Keratinocyte (primary cell): ENCODE measurements around the gene RNF19B. TPM values are rescaled to one million over a fixed set of nuclear protein-coding genes. Genes with fewer than 3 reads are reported as not detected.

ENCODE experiments used
- DNase-seq: peaks from one replicate; pipeline ENCODE4 v3.0.0-alpha.2; 2011; ENCODE audit warnings: low read depth, missing footprints, low spot score
- FAIRE-seq: peaks from 2 replicates; lab custom pipeline; 2011; peaks lifted over from hg19 to GRCh38; lab: Jason Lieb, UNC
- H2AFZ ChIP-seq: 2 replicates; pipeline ENCODE4 v1.6.0; 2012; ENCODE audit warnings: low read length, control low read depth, inconsistent platforms; ENCODE audit not compliant: control insufficient read depth
- H3K27ac ChIP-seq: 2 replicates; pipeline ENCODE4 v1.5.1; 2011; ENCODE audit warnings: low read length; ENCODE audit not compliant: control insufficient read depth, insufficient read depth
- H3K27me3 ChIP-seq: 3 replicates; pipeline ENCODE4 v1.6.0; 2011; ENCODE audit warnings: low read length; ENCODE audit not compliant: control insufficient read depth, insufficient read depth; ENCODE audit errors: extremely low read depth
- H3K36me3 ChIP-seq, 2 experiments: 2 replicates in 1 of 2; 3 replicates in 1 of 2; pipeline ENCODE4 v1.5.1; 2011; ENCODE audit warnings: low read length in 2 of 2, mild to moderate bottlenecking in 1 of 2; ENCODE audit not compliant: control insufficient read depth in 2 of 2, insufficient read depth in 2 of 2; ENCODE audit errors: extremely low read depth in 1 of 2
- H3K4me1 ChIP-seq: 3 replicates; pipeline ENCODE4 v1.5.1; 2011; ENCODE audit warnings: low read length; ENCODE audit not compliant: control insufficient read depth, insufficient read depth; ENCODE audit errors: extremely low read depth
- H3K4me2 ChIP-seq: 3 replicates; pipeline ENCODE4 v1.6.0; 2011; ENCODE audit warnings: low read depth, low read length; ENCODE audit not compliant: control insufficient read depth, insufficient read depth; ENCODE audit errors: extremely low read depth
- H3K4me3 ChIP-seq, 3 experiments: fragments of 200-600 bp in 1 of 3; sonication (generic) in 1 of 3; 2 replicates in 2 of 3; 3 replicates in 1 of 3; pipeline ENCODE4 v1.5.1; 2011 to 2016; ENCODE audit warnings: low read length in 3 of 3, mild to moderate bottlenecking in 3 of 3, control low read depth in 2 of 3, inconsistent platforms in 1 of 3, low read depth in 1 of 3, mixed read lengths in 1 of 3, mixed run types in 1 of 3, moderate library complexity in 1 of 3; ENCODE audit not compliant: control insufficient read depth in 2 of 3, insufficient read depth in 2 of 3; ENCODE audit errors: extremely low read depth in 1 of 3
- H3K79me2 ChIP-seq: 2 replicates; pipeline ENCODE4 v1.6.0; 2012; ENCODE audit warnings: low read length; ENCODE audit not compliant: control insufficient read depth, insufficient read depth
- H3K9ac ChIP-seq: 3 replicates; pipeline ENCODE4 v1.6.0; 2011; ENCODE audit warnings: low read length; ENCODE audit not compliant: control insufficient read depth, insufficient read depth; ENCODE audit errors: extremely low read depth
- H3K9me1 ChIP-seq: 3 replicates; pipeline ENCODE4 v1.6.0; 2011; ENCODE audit warnings: low read length; ENCODE audit not compliant: control insufficient read depth, insufficient read depth; ENCODE audit errors: extremely low read depth
- H3K9me3 ChIP-seq: 2 replicates; pipeline ENCODE4 v1.5.1; 2012; ENCODE audit warnings: low read depth, low read length; ENCODE audit not compliant: control insufficient read depth
- H4K20me1 ChIP-seq: 3 replicates; pipeline ENCODE4 v1.6.0; 2011; ENCODE audit warnings: low read length; ENCODE audit not compliant: control insufficient read depth, insufficient read depth; ENCODE audit errors: extremely low read depth
- CTCF ChIP-seq, 3 experiments: IDR thresholded peaks in 1 of 3; conservative IDR thresholded peaks in 1 of 3; optimal IDR thresholded peaks in 1 of 3; 2 replicates in 2 of 3; 3 replicates in 1 of 3; pipeline versions ENCODE3 to v1.5.1; 2011; ENCODE audit warnings: low read length in 3 of 3, mild to moderate bottlenecking in 3 of 3, moderate library complexity in 2 of 3, control low read depth in 1 of 3, inconsistent platforms in 1 of 3; ENCODE audit not compliant: insufficient read depth in 2 of 3; ENCODE audit errors: extremely low read depth in 1 of 3
- EZH2 ChIP-seq: IDR thresholded peaks from one replicate; pipeline ENCODE4 v1.6.1; 2012; ENCODE audit warnings: inconsistent platforms, mild to moderate bottlenecking, low read length, moderate library complexity
- dilution Hi-C: fragments of 300-500 bp; cut with MboI; formaldehyde crosslinking; loops from one replicate; pipeline ENCODE4 v1.7.0; 2020; ENCODE audit warnings: low sequenced_read_pairs; ENCODE audit not compliant: extremely low pct_ligation_motif_present
- polyA plus RNA-seq, 5 experiments: library from polyadenylated mRNA; depleted of rRNA in 3 of 5; stranded (reverse) in 3 of 5; stranded (forward) in 1 of 5; unstranded in 1 of 5; fragments of >200 nt; gene quantifications; 1 replicate in 1 of 5; 2 replicates in 3 of 5; 3 replicates in 1 of 5; pipeline versions ENCODE4 v1.2.1 to v1.2.3, GENCODE V29; 2011 to 2012; ENCODE audit warnings: missing spikeins in 2 of 5, low read depth in 1 of 5, low replicate concordance in 1 of 5

The RNF19B gene
- polyA plus RNA-seq, 1 donor (not counting 4 experiments of a cell fraction or from before 2014, with no cell fraction given), result 33.5 TPM

GRCh38 chr1:32900956-32901822, 63.4 kb downstream of the RNF19B start, which contains the start of gene TMEM54:
Gene TMEM54, minus strand, starts transcription at chr1:32901389. Its CDS starts 151 bp downstream, at chr1:32901238.
- dilution Hi-C loops, result no loop called here
- peak within 1 kb of the TSS; percentile 56 for H3K27ac ChIP-seq
- no peak for FAIRE-seq

GRCh38 chr1:32900371-32900955, 64.1 kb downstream of the RNF19B start:
- H3K27ac ChIP-seq, result peak overlapping the region; percentile 42

More at GRCh38 chr1:32900956-32901822, 63.4 kb downstream of the RNF19B start, which contains the start of gene TMEM54:
- Histone ChIP-seq H4K20me1 (no peaks in the 10 kb centered on the region), H3K79me2 (peaks cover 9% of the 10 kb centered on the region), H3K4me2 (peak within 1 kb of the TSS; percentile 90), H3K9me3 (no peaks in the 10 kb centered on the region), H3K27me3 (no peaks in the 10 kb centered on the region), H3K9me1 (no peaks in the 10 kb centered on the region), H2AFZ (peak within 1 kb of the TSS; percentile 66), H3K4me1 (peaks cover 28% of the 10 kb centered on the region), H3K36me3 (peaks cover 0 to 8% of the 10 kb centered on the region in 2 experiments), H3K9ac (peak within 1 kb of the TSS; percentile 84), H3K4me3 (peak within 1 kb of the TSS; percentile 66 to 84 (median 83))
- no peak for DNase-seq
- TF ChIP-seq CTCF (optimal IDR thresholded peaks at IDR 0.05 in 1 of 3, IDR thresholded peaks at IDR 0.05 in 1 of 3, conservative IDR thresholded peaks at IDR 0.05 in 1 of 3; ENCODE audit: extremely low read depth in 1 of 3, insufficient read depth in 2 of 3, low read length in 3 of 3) (no peak), EZH2 (no peak)

More at GRCh38 chr1:32900371-32900955, 64.1 kb downstream of the RNF19B start:
- H3K4me3 ChIP-seq, result peak overlapping the region; percentile 66 to 84 (median 83)
- H3K4me2 ChIP-seq, result peak overlapping the region; percentile 90
- dilution Hi-C loops, result no loop called here
- no peaks in the 10 kb centered on the region for H3K27me3 ChIP-seq
- TF ChIP-seq CTCF (optimal IDR thresholded peaks at IDR 0.05 in 1 of 3, IDR thresholded peaks at IDR 0.05 in 1 of 3, conservative IDR thresholded peaks at IDR 0.05 in 1 of 3; ENCODE audit: extremely low read depth in 1 of 3, insufficient read depth in 2 of 3, low read length in 3 of 3) (no peak), EZH2 (no peak)
- peaks cover 2 to 14% of the 10 kb centered on the region in 2 experiments for H3K36me3 ChIP-seq
- H2AFZ ChIP-seq, result peak overlapping the region; percentile 66
- H3K9me3 ChIP-seq, result no peaks in the 10 kb centered on the region
- peaks cover 32% of the 10 kb centered on the region for H3K4me1 ChIP-seq
- peaks cover 9% of the 10 kb centered on the region for H3K79me2 ChIP-seq
- DNase-seq (no peak), FAIRE-seq (no peak)
- H4K20me1 ChIP-seq, result no peaks in the 10 kb centered on the region
- peak overlapping the region; percentile 84 for H3K9ac ChIP-seq
- H3K9me1 ChIP-seq, result no peaks in the 10 kb centered on the region
